ENCODE results near the gene ATXN1. TPM values are rescaled to one million over a fixed set of nuclear protein-coding genes. Genes with fewer than 3 reads are reported as not detected.

ATXN1 gene
- polyA plus RNA-seq, 1 of the 3 experiments (the other 2 are of a cell fraction), result 7.9 TPM

DNA sequence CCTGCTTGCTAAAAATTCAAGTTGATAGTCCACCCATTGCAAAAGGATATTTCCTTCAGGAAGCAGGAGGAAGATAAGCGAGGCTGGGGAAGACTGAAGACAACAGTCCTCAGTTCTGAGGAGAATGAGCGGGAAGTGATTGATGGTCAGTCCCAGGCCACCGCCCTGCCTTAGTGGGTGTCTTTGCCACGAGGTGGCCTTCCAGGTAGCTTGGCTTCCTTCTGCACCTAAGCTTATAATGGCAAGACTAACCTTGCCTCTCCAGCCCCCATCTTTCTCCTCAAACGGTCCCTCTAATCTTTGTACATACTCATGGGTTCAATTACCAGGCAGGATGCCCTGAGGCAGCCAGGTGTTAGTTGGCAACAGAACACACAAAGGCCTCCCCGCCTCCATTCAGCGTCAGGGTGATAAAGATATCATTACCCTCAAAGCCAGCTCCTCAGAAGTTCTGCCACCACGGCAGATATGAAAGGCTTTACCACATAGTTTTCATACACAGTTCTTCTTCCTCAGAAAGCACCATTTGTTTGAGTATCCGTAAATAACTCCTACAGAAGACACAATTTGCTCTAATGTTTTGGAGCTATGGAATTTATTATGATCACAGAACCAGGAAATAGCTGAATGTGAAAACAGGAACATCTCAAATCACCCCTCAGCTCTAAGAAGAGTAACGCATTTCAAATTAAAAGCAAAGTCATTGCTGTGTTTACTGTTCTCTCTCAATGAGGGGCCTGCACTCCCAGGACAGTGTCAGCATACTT lies 249.4 kb downstream of the ATXN1 start:
- TF ChIP-seq SMC3 (IDR thresholded peaks at IDR 0.05; ENCODE audit: low read depth, low read length), result no peak
- TF ChIP-seq NRF1 (IDR thresholded peaks at IDR 0.05; ENCODE audit: low read depth, low read length), result no peak
- TF ChIP-seq RXRA (IDR thresholded peaks at IDR 0.05; ENCODE audit: borderline replicate concordance, low read depth), result no peak
- no peak overlapping the region for H3K27ac ChIP-seq (ENCODE audit: low read depth in 2 of 2, low read length in 1 of 2)
- no peaks in the 10 kb centered on the region for H3K9me2 ChIP-seq
- no peaks in the 10 kb centered on the region for H4K20me1 ChIP-seq (ENCODE audit: insufficient read depth)
- H3K79me2 ChIP-seq (ENCODE audit: insufficient read depth), result no peaks in the 10 kb centered on the region; the same call in 1 of the 2 replicates
- H3K9ac ChIP-seq, result no peak overlapping the region
- H3K4me2 ChIP-seq, result no peak overlapping the region
- H3K36me3 ChIP-seq (replicated peaks in 1 of 2; ENCODE audit: control insufficient read depth in 1 of 2, insufficient read depth in 2 of 2, low read length in 1 of 2), result peaks cover 0 to 8% of the 10 kb centered on the region in 2 experiments
- no peak overlapping the region for H2AFZ ChIP-seq (ENCODE audit: low read depth)
- peaks cover 2 to 3% of the 10 kb centered on the region in 2 experiments; a peak in 1 of 4 replicates for H3K4me1 ChIP-seq (ENCODE audit: control insufficient read depth in 1 of 2, insufficient read depth in 2 of 2, low read depth in 1 of 2, low read length in 1 of 2)
- WGBS (ENCODE audit: low lambda C conversion rate), result 88% methylated on average over 7 of the region's 10 CpGs
- H3F3A ChIP-seq (replicated peaks; ENCODE audit: insufficient read depth), result peaks cover 10% of the 10 kb centered on the region
- H3K9me3 ChIP-seq, result no peaks in the 10 kb centered on the region
- POLR2A ChIA-PET, result no interaction called here
- H3K4me3 ChIP-seq (ENCODE audit: low read depth in 2 of 2, low read length in 1 of 2), result no peak overlapping the region
- CTCF ChIA-PET, result interaction anchor here (0.7 to 3.7 kb wide), 27 partner anchors 8 to 583 kb away, joined by 3 to 33 read pairs (median 4); partner anchors contain the start of gene ATXN1
- DNase-seq, result no peak
- no peaks in the 10 kb centered on the region for H3K27me3 ChIP-seq (ENCODE audit: insufficient read depth)

- TF ChIP-seq ZBTB33 (IDR thresholded peaks at IDR 0.05; ENCODE audit: borderline replicate concordance, low read depth), result no peak
- no peak for TF ChIP-seq JUND (IDR thresholded peaks at IDR 0.05)
- no peak for TF ChIP-seq EZH2phosphoT487 (IDR thresholded peaks at IDR 0.05; ENCODE audit: borderline replicate concordance, low read depth)
- peak; percentile 62 for TF ChIP-seq SMC3 (IDR thresholded peaks at IDR 0.05; ENCODE audit: low read depth, low read length)
- no peak for TF ChIP-seq CHD2 (IDR thresholded peaks at IDR 0.05; ENCODE audit: low read length, partially characterized antibody)
- no peak for TF ChIP-seq FOXM1 (IDR thresholded peaks at IDR 0.05; ENCODE audit: low read depth)
- no peak for TF ChIP-seq TEAD4 (IDR thresholded peaks at IDR 0.05; ENCODE audit: borderline replicate concordance, insufficient read depth)
- TF ChIP-seq RAD21 (IDR thresholded peaks at IDR 0.05; ENCODE audit: low read length), result peak; percentile 54
- TF ChIP-seq FOSL2 (IDR thresholded peaks at IDR 0.05; ENCODE audit: borderline replicate concordance, low read depth), result no peak
- TF ChIP-seq TCF12 (IDR thresholded peaks at IDR 0.05), result no peak
- TF ChIP-seq RCOR1 (IDR thresholded peaks at IDR 0.05; ENCODE audit: low read length), result no peak
- TF ChIP-seq, protein P1, sequence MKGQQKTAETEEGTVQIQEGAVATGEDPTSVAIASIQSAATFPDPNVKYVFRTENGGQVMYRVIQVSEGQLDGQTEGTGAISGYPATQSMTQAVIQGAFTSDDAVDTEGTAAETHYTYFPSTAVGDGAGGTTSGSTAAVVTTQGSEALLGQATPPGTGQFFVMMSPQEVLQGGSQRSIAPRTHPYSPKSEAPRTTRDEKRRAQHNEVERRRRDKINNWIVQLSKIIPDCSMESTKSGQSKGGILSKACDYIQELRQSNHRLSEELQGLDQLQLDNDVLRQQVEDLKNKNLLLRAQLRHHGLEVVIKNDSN (IDR thresholded peaks at IDR 0.05; ENCODE audit: borderline replicate concordance, low read depth), result no peak
- no peak for TF ChIP-seq NFIC (IDR thresholded peaks at IDR 0.05; ENCODE audit: borderline replicate concordance)
- TF ChIP-seq CTCF (IDR thresholded peaks at IDR 0.05), result peak; percentile 75
- TF ChIP-seq MAX (IDR thresholded peaks at IDR 0.05; ENCODE audit: low read depth), result no peak
- POLR2A ChIA-PET, result no interaction called here
- Histone ChIP-seq H3K9me2 (no peaks in the 10 kb centered on the region), H3K4me2 (no peak overlapping the region), H3K4me3 (ENCODE audit: low read depth in 2 of 2, low read length in 1 of 2) (no peak overlapping the region), H3K9ac (no peak overlapping the region), H3K9me3 (no peaks in the 10 kb centered on the region), H3K36me3 (replicated peaks in 1 of 2; ENCODE audit: control insufficient read depth in 1 of 2, insufficient read depth in 2 of 2, low read length in 1 of 2) (peaks cover 0 to 8% of the 10 kb centered on the region in 2 experiments), H2AFZ (ENCODE audit: low read depth) (no peak overlapping the region), H3K27me3 (ENCODE audit: insufficient read depth) (no peaks in the 10 kb centered on the region), H3K4me1 (ENCODE audit: control insufficient read depth in 1 of 2, insufficient read depth in 2 of 2, low read depth in 1 of 2, low read length in 1 of 2) (peaks cover 2 to 3% of the 10 kb centered on the region in 2 experiments; a peak in 2 of 4 replicates), H4K20me1 (ENCODE audit: insufficient read depth) (no peaks in the 10 kb centered on the region), H3K27ac (ENCODE audit: low read depth in 2 of 2, low read length in 1 of 2) (no peak overlapping the region), H3K79me2 (ENCODE audit: insufficient read depth) (no peaks in the 10 kb centered on the region; the same call in 1 of the 2 replicates), H3F3A (replicated peaks; ENCODE audit: insufficient read depth) (peaks cover 13% of the 10 kb centered on the region)
- CTCF ChIA-PET, result interaction anchor here (0.8 to 3.7 kb wide), 30 partner anchors 9 to 583 kb away, joined by 3 to 33 read pairs (median 4); partner anchors contain the start of gene ATXN1
- WGBS (ENCODE audit: low lambda C conversion rate), result 63% methylated on average over 4 of the region's 4 CpGs
- peak; percentile 38 for DNase-seq
These were observed 250.1 kb downstream of the ATXN1 start for GRCh38 chr6:16511040-16511660.

Measured in SK-N-SH (cell line).